Gastrocnemius medialis (tissue), 4 donors: ENCODE results near the gene ZMYM4.

Experiments used
- POLR2A ChIP-seq, 2 donors: fragments of 450-650 bp; IDR thresholded peaks; one replicate each; pipeline ENCODE4 v1.6.1; 2017; ENCODE audit warnings: antibody characterized with exemption in 2 of 2, mild to moderate bottlenecking in 2 of 2, moderate library complexity in 2 of 2
- TF ChIP-seq, protein P1 (sequence below), 5 experiments: fragments of 450-650 bp in 3 of 5; fragments of 200-600 bp in 2 of 5; sonication (generic) in 2 of 5; IDR thresholded peaks in 4 of 5; conservative IDR thresholded peaks in 1 of 5; 1 replicate in 4 of 5; 2 replicates in 1 of 5; pipeline ENCODE4 v1.5.1; 2016 to 2019; ENCODE audit warnings: antibody characterized with exemption in 5 of 5, mild to moderate bottlenecking in 3 of 5, moderate library complexity in 3 of 5

DNA sequence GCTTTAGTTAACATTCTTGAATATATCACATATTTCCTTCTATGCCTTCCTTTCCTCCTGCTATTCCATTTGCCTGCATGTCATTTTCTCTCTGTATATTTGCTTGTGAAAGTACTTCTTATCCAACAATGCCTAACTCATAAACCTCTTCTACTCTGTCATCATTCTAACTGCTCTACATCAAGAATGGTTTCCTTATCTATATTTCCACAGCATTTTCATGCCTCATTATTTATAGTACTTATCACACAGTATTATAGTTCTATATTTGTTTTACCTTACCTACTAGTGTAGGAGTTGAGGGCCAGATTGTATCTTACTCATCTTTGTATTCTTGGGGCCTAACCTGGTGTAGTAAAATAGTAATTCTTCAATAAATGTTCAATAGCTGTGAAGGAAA, 91.5 kb downstream of the ZMYM4 start:
- TF ChIP-seq, protein P1, sequence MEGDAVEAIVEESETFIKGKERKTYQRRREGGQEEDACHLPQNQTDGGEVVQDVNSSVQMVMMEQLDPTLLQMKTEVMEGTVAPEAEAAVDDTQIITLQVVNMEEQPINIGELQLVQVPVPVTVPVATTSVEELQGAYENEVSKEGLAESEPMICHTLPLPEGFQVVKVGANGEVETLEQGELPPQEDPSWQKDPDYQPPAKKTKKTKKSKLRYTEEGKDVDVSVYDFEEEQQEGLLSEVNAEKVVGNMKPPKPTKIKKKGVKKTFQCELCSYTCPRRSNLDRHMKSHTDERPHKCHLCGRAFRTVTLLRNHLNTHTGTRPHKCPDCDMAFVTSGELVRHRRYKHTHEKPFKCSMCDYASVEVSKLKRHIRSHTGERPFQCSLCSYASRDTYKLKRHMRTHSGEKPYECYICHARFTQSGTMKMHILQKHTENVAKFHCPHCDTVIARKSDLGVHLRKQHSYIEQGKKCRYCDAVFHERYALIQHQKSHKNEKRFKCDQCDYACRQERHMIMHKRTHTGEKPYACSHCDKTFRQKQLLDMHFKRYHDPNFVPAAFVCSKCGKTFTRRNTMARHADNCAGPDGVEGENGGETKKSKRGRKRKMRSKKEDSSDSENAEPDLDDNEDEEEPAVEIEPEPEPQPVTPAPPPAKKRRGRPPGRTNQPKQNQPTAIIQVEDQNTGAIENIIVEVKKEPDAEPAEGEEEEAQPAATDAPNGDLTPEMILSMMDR (IDR thresholded peaks at IDR 0.05 in 4 of 5, conservative IDR thresholded peaks at IDR 0.05 in 1 of 5), result no peak
- TF ChIP-seq POLR2A (IDR thresholded peaks at IDR 0.05), result no peak
